ENCODE results near the gene NUTM2G. TPM values are rescaled to one million over a fixed set of nuclear protein-coding genes. Genes with fewer than 3 reads are reported as not detected.
A peak's percentile ranks its signal among the peaks of the same experiment; 100 is the strongest.
"Not testable (repeated sequence)": the region's sequence is repeated elsewhere in the genome, so short reads cannot be mapped to it uniquely, and the experiment has no call there.

The NUTM2G gene
- total RNA-seq (0.33 TPM in 1 of 2 replicates, not detected in the other), polyA plus RNA-seq (0.40 and 0.91 TPM in 2 replicates)

GRCh38 chr9:96928543-96928942 is at the start of gene NUTM2G:
NUTM2G (plus strand) TSS chr9:96928843; CDS start chr9:96929025, 182 bp downstream.
- H3K36me3 ChIP-seq; H3K27me3 ChIP-seq; H3K4me3 ChIP-seq; DNase-seq (ENCODE audit: low read depth in 1 of 2, low spot score in 1 of 2); H3K9me3 ChIP-seq (ENCODE audit: low read depth); H3K27ac ChIP-seq; H3K4me1 ChIP-seq (ENCODE audit: low read depth): not testable (repeated sequence)

GRCh38 chr9:96883922-96884321 is 44.7 kb upstream of the NUTM2G start:
- peak in 1 of 2 donors; percentile 14 for DNase-seq (ENCODE audit: low read depth in 1 of 2, low spot score in 1 of 2)
- Histone ChIP-seq H3K4me1 (ENCODE audit: low read depth) (no peaks in the 10 kb centered on the region), H3K27me3 (no peaks in the 10 kb centered on the region), H3K4me3 (no peak overlapping the region), H3K27ac (no peak overlapping the region), H3K9me3 (ENCODE audit: low read depth) (no peaks in the 10 kb centered on the region), H3K36me3 (no peaks in the 10 kb centered on the region)
- TF ChIP-seq, protein P1, sequence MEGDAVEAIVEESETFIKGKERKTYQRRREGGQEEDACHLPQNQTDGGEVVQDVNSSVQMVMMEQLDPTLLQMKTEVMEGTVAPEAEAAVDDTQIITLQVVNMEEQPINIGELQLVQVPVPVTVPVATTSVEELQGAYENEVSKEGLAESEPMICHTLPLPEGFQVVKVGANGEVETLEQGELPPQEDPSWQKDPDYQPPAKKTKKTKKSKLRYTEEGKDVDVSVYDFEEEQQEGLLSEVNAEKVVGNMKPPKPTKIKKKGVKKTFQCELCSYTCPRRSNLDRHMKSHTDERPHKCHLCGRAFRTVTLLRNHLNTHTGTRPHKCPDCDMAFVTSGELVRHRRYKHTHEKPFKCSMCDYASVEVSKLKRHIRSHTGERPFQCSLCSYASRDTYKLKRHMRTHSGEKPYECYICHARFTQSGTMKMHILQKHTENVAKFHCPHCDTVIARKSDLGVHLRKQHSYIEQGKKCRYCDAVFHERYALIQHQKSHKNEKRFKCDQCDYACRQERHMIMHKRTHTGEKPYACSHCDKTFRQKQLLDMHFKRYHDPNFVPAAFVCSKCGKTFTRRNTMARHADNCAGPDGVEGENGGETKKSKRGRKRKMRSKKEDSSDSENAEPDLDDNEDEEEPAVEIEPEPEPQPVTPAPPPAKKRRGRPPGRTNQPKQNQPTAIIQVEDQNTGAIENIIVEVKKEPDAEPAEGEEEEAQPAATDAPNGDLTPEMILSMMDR (IDR thresholded peaks at IDR 0.05; ENCODE audit: low read depth, low read length), result no peak

GRCh38 chr9:96884443-96884842 is 44.2 kb upstream of the NUTM2G start:
- Histone ChIP-seq H3K4me1 (ENCODE audit: low read depth) (no peaks in the 10 kb centered on the region), H3K9me3 (ENCODE audit: low read depth) (no peaks in the 10 kb centered on the region), H3K27ac (no peak overlapping the region), H3K27me3 (no peaks in the 10 kb centered on the region), H3K36me3 (no peaks in the 10 kb centered on the region), H3K4me3 (no peak overlapping the region)
- DNase-seq (ENCODE audit: low read depth in 1 of 2, low spot score in 1 of 2), result peak in 1 of 2 donors; percentile 26
- TF ChIP-seq, protein P1 (IDR thresholded peaks at IDR 0.05; ENCODE audit: low read depth, low read length), result no peak

GRCh38 chr9:96885424-96885823 is 43.2 kb upstream of the NUTM2G start:
- TF ChIP-seq, protein P1 (IDR thresholded peaks at IDR 0.05; ENCODE audit: low read depth, low read length), result no peak
- Histone ChIP-seq H3K27me3 (no peaks in the 10 kb centered on the region), H3K4me1 (ENCODE audit: low read depth) (no peaks in the 10 kb centered on the region), H3K4me3 (no peak overlapping the region), H3K9me3 (ENCODE audit: low read depth) (no peaks in the 10 kb centered on the region), H3K27ac (no peak overlapping the region), H3K36me3 (no peaks in the 10 kb centered on the region)
- DNase-seq (ENCODE audit: low read depth in 1 of 2, low spot score in 1 of 2), result no peak

- TF ChIP-seq, protein P1 (IDR thresholded peaks at IDR 0.05; ENCODE audit: low read depth, low read length), result no peak
- DNase-seq (ENCODE audit: low read depth in 1 of 2, low spot score in 1 of 2), result no peak
- no peak overlapping the region for H3K27ac ChIP-seq
Measured at GRCh38 chr9:96888591-96888990, 40.1 kb upstream of the NUTM2G start.

DNA sequence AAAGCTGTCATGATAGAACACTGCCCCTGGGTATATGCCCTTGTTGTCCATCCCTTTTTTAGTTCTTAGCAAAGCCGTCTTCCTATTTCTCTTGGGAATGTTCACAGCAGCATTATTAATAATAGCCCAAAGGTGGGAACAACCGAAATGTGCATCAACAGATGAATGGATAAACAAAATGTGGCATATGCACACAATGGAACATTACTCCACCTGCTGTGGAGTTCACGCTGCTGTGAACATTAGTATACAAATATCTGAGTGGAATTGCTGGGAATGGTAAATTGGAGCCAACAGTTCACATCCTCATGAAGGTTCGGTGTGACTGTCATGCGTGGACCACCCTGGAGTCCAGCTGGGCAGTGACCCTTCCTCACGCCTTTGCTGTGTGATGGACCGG is 36.5 kb upstream of the NUTM2G start:
- no peak for DNase-seq (ENCODE audit: low read depth in 1 of 2, low spot score in 1 of 2)
- TF ChIP-seq, protein P1 (IDR thresholded peaks at IDR 0.05; ENCODE audit: low read depth, low read length), result no peak
- Histone ChIP-seq H3K27ac (no peak overlapping the region), H3K27me3 (no peaks in the 10 kb centered on the region), H3K9me3 (ENCODE audit: low read depth) (no peaks in the 10 kb centered on the region), H3K36me3 (peaks cover 14% of the 10 kb centered on the region), H3K4me1 (ENCODE audit: low read depth) (no peaks in the 10 kb centered on the region), H3K4me3 (no peak overlapping the region)

More at GRCh38 chr9:96888591-96888990, 40.1 kb upstream of the NUTM2G start:
- Histone ChIP-seq H3K4me3 (no peak overlapping the region), H3K4me1 (ENCODE audit: low read depth) (no peaks in the 10 kb centered on the region), H3K27me3 (no peaks in the 10 kb centered on the region), H3K36me3 (peaks cover 3% of the 10 kb centered on the region), H3K9me3 (ENCODE audit: low read depth) (no peaks in the 10 kb centered on the region)

GRCh38 chr9:96900010-96900409 is 28.6 kb upstream of the NUTM2G start:
- not testable (repeated sequence) for H3K27me3 ChIP-seq; H3K9me3 ChIP-seq (ENCODE audit: low read depth); H3K4me3 ChIP-seq; H3K4me1 ChIP-seq (ENCODE audit: low read depth); H3K27ac ChIP-seq; DNase-seq (ENCODE audit: low read depth in 1 of 2, low spot score in 1 of 2); H3K36me3 ChIP-seq

GRCh38 chr9:96904947-96905722 is 23.5 kb upstream of the NUTM2G start:
- H3K9me3 ChIP-seq (ENCODE audit: low read depth); H3K4me3 ChIP-seq; H3K4me1 ChIP-seq (ENCODE audit: low read depth); H3K27ac ChIP-seq; H3K27me3 ChIP-seq; DNase-seq (ENCODE audit: low read depth in 1 of 2, low spot score in 1 of 2); H3K36me3 ChIP-seq: not testable (repeated sequence)

DNA sequence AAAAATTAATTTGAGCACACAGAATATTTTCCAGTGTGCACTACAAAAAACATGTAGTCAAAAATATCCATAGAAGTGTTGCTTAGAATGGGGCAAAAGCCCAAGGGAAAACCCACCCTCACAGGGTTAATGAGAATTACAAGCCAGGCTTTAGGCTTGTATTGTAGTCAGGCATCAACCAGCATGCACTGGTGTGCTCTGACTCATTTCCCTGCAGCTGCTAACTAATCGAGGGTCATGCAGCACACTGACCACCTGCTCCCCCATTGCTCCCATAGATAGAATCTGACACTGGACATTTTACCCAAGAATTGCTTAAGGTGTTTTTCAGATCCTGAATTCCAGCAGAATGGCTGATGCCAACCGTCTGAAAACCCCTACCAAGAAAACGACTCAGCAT is 20.2 kb upstream of the NUTM2G start:
- not testable (repeated sequence) for H3K9me3 ChIP-seq (ENCODE audit: low read depth); H3K27ac ChIP-seq; H3K4me3 ChIP-seq; H3K27me3 ChIP-seq; H3K4me1 ChIP-seq (ENCODE audit: low read depth); H3K36me3 ChIP-seq; DNase-seq (ENCODE audit: low read depth in 1 of 2, low spot score in 1 of 2)

Measured in cardiac muscle cell (in vitro differentiated cells and primary cell).